H9 (cell line): ENCODE results near the gene ELF1. TPM values are rescaled to one million over a fixed set of nuclear protein-coding genes. Genes with fewer than 3 reads are reported as not detected.

ENCODE experiments used
- DNase-seq: peaks from one replicate; pipeline ENCODE4 v3.0.0-alpha.2; 2017
- H2AFZ ChIP-seq: one replicate; pipeline ENCODE4 v1.6.1; 2013; ENCODE audit warnings: mild to moderate bottlenecking, low read length, control low read depth, moderate library complexity
- H2AK5ac ChIP-seq: 2 replicates; pipeline ENCODE4 v1.6.1; 2013; ENCODE audit warnings: low read length, control low read depth, mixed read lengths; ENCODE audit not compliant: insufficient read length
- H2BK120ac ChIP-seq: one replicate; pipeline ENCODE4 v1.6.1; 2013; ENCODE audit warnings: low read depth, mild to moderate bottlenecking, low read length, control low read depth, inconsistent platforms; ENCODE audit not compliant: poor library complexity, severe bottlenecking
- H2BK12ac ChIP-seq: 2 replicates; pipeline ENCODE4 v1.6.1; 2013; ENCODE audit warnings: low read length, control low read depth, mixed read lengths, low read depth; ENCODE audit not compliant: insufficient read length
- H2BK15ac ChIP-seq: 2 replicates; pipeline ENCODE4 v1.6.1; 2013; ENCODE audit warnings: low read depth, low read length, control low read depth
- H2BK20ac ChIP-seq: one replicate; pipeline ENCODE4 v1.6.1; 2013; ENCODE audit warnings: low read depth, mild to moderate bottlenecking, low read length, control low read depth, inconsistent platforms; ENCODE audit not compliant: poor library complexity, severe bottlenecking
- H2BK5ac ChIP-seq: 2 replicates; pipeline ENCODE4 v1.6.1; 2013; ENCODE audit warnings: low read length, control low read depth, mixed read lengths; ENCODE audit not compliant: insufficient read length
- H3K14ac ChIP-seq: 2 replicates; pipeline ENCODE4 v1.6.1; 2013; ENCODE audit warnings: low read length, control low read depth; ENCODE audit not compliant: insufficient read depth
- H3K18ac ChIP-seq: 2 replicates; pipeline ENCODE4 v1.6.1; 2013; ENCODE audit warnings: low read depth, mild to moderate bottlenecking, mixed read lengths, low read length, control low read depth; ENCODE audit not compliant: insufficient read length
- H3K23ac ChIP-seq: 2 replicates; pipeline ENCODE4 v1.6.1; 2013; ENCODE audit warnings: low read length, control low read depth, mixed read lengths, low read depth; ENCODE audit not compliant: insufficient read length
- H3K23me2 ChIP-seq: 2 replicates; pipeline ENCODE4 v1.6.1; 2013; ENCODE audit warnings: low read depth, mild to moderate bottlenecking, mixed read lengths, low read length, control low read depth; ENCODE audit not compliant: insufficient read length, poor library complexity, severe bottlenecking
- H3K27ac ChIP-seq: 2 replicates; pipeline ENCODE4 v1.5.1; 2013; ENCODE audit warnings: low read length, control low read depth, mixed read lengths, low read depth; ENCODE audit not compliant: insufficient read length
- H3K27me3 ChIP-seq: 2 replicates; pipeline ENCODE4 v1.6.1; 2013; ENCODE audit warnings: low read length, control low read depth, inconsistent platforms; ENCODE audit not compliant: insufficient read depth
- H3K4ac ChIP-seq: 2 replicates; pipeline ENCODE4 v1.6.1; 2013; ENCODE audit warnings: low read depth, mild to moderate bottlenecking, control low read depth, inconsistent platforms, low read length, moderate library complexity
- H3K4me1 ChIP-seq: 2 replicates; pipeline ENCODE4 v1.6.1; 2013; ENCODE audit warnings: low read length, control low read depth, inconsistent platforms; ENCODE audit not compliant: insufficient read depth
- H3K4me2 ChIP-seq: 2 replicates; pipeline ENCODE4 v1.6.1; 2013; ENCODE audit warnings: low read length, control low read depth, mixed read lengths; ENCODE audit not compliant: insufficient read length, insufficient read depth
- H3K56ac ChIP-seq: 2 replicates; pipeline ENCODE4 v1.6.1; 2013; ENCODE audit warnings: low read depth, mild to moderate bottlenecking, mixed read lengths, low read length, control low read depth; ENCODE audit not compliant: insufficient read length
- H3K79me1 ChIP-seq: 2 replicates; pipeline ENCODE4 v1.6.1; 2013; ENCODE audit warnings: low read depth, mild to moderate bottlenecking, moderate library complexity, low read length, control low read depth, inconsistent platforms; ENCODE audit not compliant: insufficient read depth, poor library complexity, severe bottlenecking
- H3K79me2 ChIP-seq: 2 replicates; pipeline ENCODE4 v1.6.1; 2013; ENCODE audit warnings: low read length, control low read depth, inconsistent platforms; ENCODE audit not compliant: insufficient read depth
- H3K9ac ChIP-seq: 2 replicates; pipeline ENCODE4 v1.6.1; 2013; ENCODE audit warnings: low read length, control low read depth, mixed read lengths; ENCODE audit not compliant: insufficient read length; ENCODE audit errors: extremely low read depth
- H3K9me3 ChIP-seq: one replicate; pipeline ENCODE4 v1.6.1; 2013; ENCODE audit warnings: low read depth, low read length, inconsistent platforms; ENCODE audit not compliant: control insufficient read depth
- H3T11ph ChIP-seq: one replicate; pipeline ENCODE4 v1.6.1; 2013; ENCODE audit warnings: mild to moderate bottlenecking, low read length, control low read depth, inconsistent platforms
- H4K20me1 ChIP-seq: one replicate; pipeline ENCODE4 v1.6.1; 2013; ENCODE audit not compliant: control insufficient read depth, insufficient read length, insufficient read depth
- H4K5ac ChIP-seq: 2 replicates; pipeline ENCODE4 v1.6.1; 2013; ENCODE audit warnings: low read depth, mild to moderate bottlenecking, mixed read lengths, low read length, control low read depth; ENCODE audit not compliant: insufficient read length
- H4K8ac ChIP-seq: replicated peaks from 2 replicates; pipeline ENCODE4 v1.6.1; 2013; ENCODE audit warnings: low read length, control low read depth, mixed read lengths, low read depth; ENCODE audit not compliant: insufficient read length
- H4K91ac ChIP-seq: 2 replicates; pipeline ENCODE4 v1.6.1; 2013; ENCODE audit warnings: low read depth, mild to moderate bottlenecking, moderate library complexity, mixed read lengths, low read length, control low read depth; ENCODE audit not compliant: insufficient read length
- H3K27ac Mint-ChIP-seq, 3 experiments: 2 replicates in 2 of 3; 3 replicates in 1 of 3; pipeline ENCODE4 v1.8.0; 2020 to 2021; ENCODE audit warnings: mixed read lengths in 3 of 3, mild to moderate bottlenecking in 1 of 3, moderate library complexity in 1 of 3
- H3K27me3 Mint-ChIP-seq: 2 replicates; pipeline ENCODE4 v1.8.0; 2021; ENCODE audit warnings: low read depth, mild to moderate bottlenecking, moderate library complexity, mixed read lengths
- H3K36me3 Mint-ChIP-seq, 3 experiments: 2 replicates in 2 of 3; 3 replicates in 1 of 3; pipeline ENCODE4 v1.8.0; 2020 to 2021; ENCODE audit warnings: low read depth in 3 of 3, mixed read lengths in 3 of 3; ENCODE audit not compliant: insufficient read depth in 1 of 3
- H3K4me1 Mint-ChIP-seq, 2 experiments: 2 replicates each; pipeline ENCODE4 v1.8.0; 2020; ENCODE audit warnings: mixed read lengths in 2 of 2
- H3K4me3 Mint-ChIP-seq, 2 experiments: 2 replicates in 1 of 2; 3 replicates in 1 of 2; pipeline ENCODE4 v1.8.0; 2020 to 2021; ENCODE audit warnings: mild to moderate bottlenecking in 2 of 2, mixed read lengths in 2 of 2, moderate library complexity in 1 of 2
- H3K9me3 Mint-ChIP-seq, 2 experiments: 2 replicates in 1 of 2; 3 replicates in 1 of 2; pipeline ENCODE4 v1.8.0; 2020; ENCODE audit warnings: mild to moderate bottlenecking in 2 of 2, mixed read lengths in 2 of 2, moderate library complexity in 1 of 2
- CTCF ChIP-seq: fragments of 200-600 bp; sonication (generic); conservative IDR thresholded peaks from 3 replicates; pipeline ENCODE4 v1.8.0; 2021; ENCODE audit warnings: antibody characterized with exemption, mild to moderate bottlenecking
- WGBS: extraction: QIAGEN DNeasy Blood & Tissue Kit; methylation state at CpG from one replicate; pipeline ENCODE4 v1.1.7; 2013; ENCODE audit warnings: missing lambda C conversion rate, low lambda C conversion rate, mixed read lengths; ENCODE audit not compliant: insufficient read length; ENCODE audit errors: extremely low coverage; 5-methylcytosine and 5-hydroxymethylcytosine counted together
- total RNA-seq: library from RNA; stranded (reverse); gene quantifications from 2 replicates; pipeline ENCODE4 v1.2.1, GENCODE V29; 2021

The ELF1 gene
- total RNA-seq, 1 experiment from 2014 or later: 15.5 TPM

GRCh38 chr13:41017159-41017558, 2.0 kb downstream of the ELF1 start:
- Mint-ChIP-seq H3K9me3 (no peaks in the 10 kb centered on the region), H3K36me3 (no peaks in the 10 kb centered on the region), H3K27me3 (no peaks in the 10 kb centered on the region), H3K4me1 (peaks cover 59 to 66% of the 10 kb centered on the region in 2 experiments), H3K27ac (peak overlapping the region in 2 of 3 experiments; percentile 34 to 55; a peak in 2 of 7 replicates), H3K4me3 (no peak overlapping the region)
- H4K5ac ChIP-seq: no peak overlapping the region
- no peak overlapping the region for H2BK20ac ChIP-seq
- no peak overlapping the region for H3K14ac ChIP-seq
- H3K4me2 ChIP-seq: no peak overlapping the region
- H4K8ac ChIP-seq: no peak overlapping the region
- H3K27ac ChIP-seq: no peak overlapping the region
- no peaks in the 10 kb centered on the region for H3K23me2 ChIP-seq
- H2AK5ac ChIP-seq: no peak overlapping the region
- no peaks in the 10 kb centered on the region for H3K27me3 ChIP-seq
- no peaks in the 10 kb centered on the region for H4K20me1 ChIP-seq
- no peak overlapping the region for H3K23ac ChIP-seq
- DNase-seq: no peak
- H2AFZ ChIP-seq: no peak overlapping the region
- no CpG with 5 or more reads among the region's 2 CpGs for WGBS
- TF ChIP-seq CTCF: no peak
- no peak overlapping the region for H3T11ph ChIP-seq
- H4K91ac ChIP-seq: no peak overlapping the region
- H2BK120ac ChIP-seq: no peak overlapping the region
- peaks cover 2% of the 10 kb centered on the region; the same call in 1 of the 2 replicates for H3K4me1 ChIP-seq
- no peak overlapping the region for H3K9ac ChIP-seq
- H2BK15ac ChIP-seq: no peak overlapping the region
- no peaks in the 10 kb centered on the region for H3K79me2 ChIP-seq
- H3K18ac ChIP-seq: no peak overlapping the region
- H2BK12ac ChIP-seq: no peak overlapping the region
- H3K9me3 ChIP-seq: no peaks in the 10 kb centered on the region
- no peak overlapping the region for H3K4ac ChIP-seq
- no peaks in the 10 kb centered on the region for H3K79me1 ChIP-seq
- H2BK5ac ChIP-seq: no peak overlapping the region
- no peak overlapping the region for H3K56ac ChIP-seq
